ENCODE data around the gene MMP15.
"Not testable (repeated sequence)": the region's sequence is repeated elsewhere in the genome, so short reads cannot be mapped to it uniquely, and the experiment has no call there.

Gene MMP15

DNA sequence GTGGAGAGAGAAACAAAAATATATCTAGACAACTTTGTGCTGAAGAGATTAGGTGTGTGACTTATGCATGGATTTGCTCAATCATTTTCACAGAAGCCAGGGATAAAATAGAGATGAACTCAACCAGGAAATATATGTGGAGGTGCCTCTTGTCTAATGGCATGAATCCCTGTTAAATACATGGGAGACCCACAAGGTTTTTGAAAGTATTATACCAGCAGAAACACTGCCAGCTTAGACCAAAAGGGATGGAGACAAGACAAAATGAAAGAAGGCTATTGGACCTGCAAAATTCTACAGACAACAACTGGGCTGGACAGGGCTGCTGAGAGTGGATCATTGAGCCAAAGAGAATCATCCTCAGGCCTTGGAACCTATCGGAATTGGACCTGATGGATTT lies 51.0 kb downstream of the MMP15 start:
- Histone ChIP-seq H3K36me3 (ENCODE audit: low read depth) (no peaks in the 10 kb centered on the region), H3K4me3 (ENCODE audit: severe bottlenecking) (no peak overlapping the region), H3K9me3 (ENCODE audit: severe bottlenecking) (no peaks in the 10 kb centered on the region), H3K4me1 (ENCODE audit: insufficient read depth, poor library complexity, severe bottlenecking) (no peaks in the 10 kb centered on the region), H3K27ac (ENCODE audit: poor library complexity, severe bottlenecking) (no peak overlapping the region), H3K27me3 (ENCODE audit: insufficient read depth, poor library complexity, severe bottlenecking) (no peaks in the 10 kb centered on the region)
- no peak for DNase-seq (ENCODE audit: low spot score)
- TF ChIP-seq CTCF (IDR thresholded peaks at IDR 0.05; ENCODE audit: poor library complexity, severe bottlenecking), result no peak
- ATAC-seq (ENCODE audit: low read depth), result no peak

DNA sequence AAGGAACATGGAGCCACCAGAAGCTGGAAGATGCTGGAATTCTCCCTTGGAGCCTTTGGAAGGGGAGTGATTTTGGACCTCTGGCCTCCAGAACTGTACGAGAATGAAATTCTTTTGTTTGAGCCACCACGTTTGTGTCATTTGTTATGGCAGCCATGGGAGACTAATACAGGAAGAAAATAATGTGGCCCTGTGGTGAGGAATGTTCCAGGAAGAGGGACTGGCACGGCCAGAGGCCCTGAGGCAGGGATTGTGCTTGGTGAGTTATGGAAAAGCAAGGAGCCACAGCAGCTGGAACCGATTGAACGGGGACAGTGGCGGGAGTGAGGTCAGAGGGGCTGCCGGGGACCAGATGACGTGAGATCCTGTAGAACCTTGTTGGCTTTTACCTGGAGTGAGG lies 52.2 kb downstream of the MMP15 start:
- H3K4me1 ChIP-seq (ENCODE audit: insufficient read depth, poor library complexity, severe bottlenecking), result no peaks in the 10 kb centered on the region
- H3K27ac ChIP-seq (ENCODE audit: poor library complexity, severe bottlenecking), result no peak overlapping the region
- TF ChIP-seq CTCF (IDR thresholded peaks at IDR 0.05; ENCODE audit: poor library complexity, severe bottlenecking), result no peak
- H3K27me3 ChIP-seq (ENCODE audit: insufficient read depth, poor library complexity, severe bottlenecking), result no peaks in the 10 kb centered on the region
- H3K4me3 ChIP-seq (ENCODE audit: severe bottlenecking), result no peak overlapping the region
- no peaks in the 10 kb centered on the region for H3K9me3 ChIP-seq (ENCODE audit: severe bottlenecking)
- no peaks in the 10 kb centered on the region for H3K36me3 ChIP-seq (ENCODE audit: low read depth)
- DNase-seq (ENCODE audit: low spot score) (no peak), ATAC-seq (ENCODE audit: low read depth) (no peak)

DNA sequence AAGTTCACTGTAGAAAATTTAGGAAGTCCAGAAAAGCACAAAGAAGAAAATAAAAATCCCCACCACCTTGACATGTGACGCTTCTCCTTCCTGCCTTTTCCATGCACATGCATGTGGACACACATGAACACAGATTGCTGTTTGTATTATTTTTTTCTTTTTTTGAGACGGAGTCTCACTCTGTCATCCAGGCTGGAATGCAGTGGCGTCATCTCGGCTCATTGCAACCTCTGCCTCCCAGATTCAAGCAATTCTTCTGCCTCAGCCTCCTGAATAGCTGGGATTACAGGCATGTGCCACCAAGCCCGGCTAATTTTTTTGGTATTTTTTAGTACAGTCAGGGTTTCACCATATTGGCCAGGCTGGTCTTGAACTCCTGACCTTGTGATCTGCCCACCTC lies 55.1 kb downstream of the MMP15 start:
- ATAC-seq (ENCODE audit: low read depth); H3K36me3 ChIP-seq (ENCODE audit: low read depth); H3K27ac ChIP-seq (ENCODE audit: poor library complexity, severe bottlenecking); H3K27me3 ChIP-seq (ENCODE audit: insufficient read depth, poor library complexity, severe bottlenecking); H3K4me3 ChIP-seq (ENCODE audit: severe bottlenecking); DNase-seq (ENCODE audit: low spot score); H3K9me3 ChIP-seq (ENCODE audit: severe bottlenecking); H3K4me1 ChIP-seq (ENCODE audit: insufficient read depth, poor library complexity, severe bottlenecking): not testable (repeated sequence)

DNA sequence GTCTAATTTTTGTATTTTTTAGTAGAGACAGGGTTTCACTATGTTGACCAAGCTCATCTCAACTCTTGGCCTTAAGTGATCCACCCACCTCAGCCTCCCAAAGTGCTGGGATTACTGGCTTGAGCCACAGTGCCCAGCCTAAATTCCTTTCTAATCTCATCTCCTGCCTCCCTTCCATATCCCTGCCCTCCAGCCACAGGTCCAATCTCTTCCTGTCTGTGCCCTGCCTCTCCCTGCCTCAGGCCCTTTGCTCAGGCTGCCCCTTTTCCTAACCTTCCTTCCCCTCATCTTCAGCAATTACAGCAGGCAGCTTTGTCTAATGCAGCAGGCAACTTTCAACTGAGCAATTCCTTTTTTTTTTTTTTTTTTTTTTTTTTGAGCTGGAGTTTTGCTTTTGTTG lies 56.8 kb downstream of the MMP15 start:
- no peak overlapping the region for H3K4me3 ChIP-seq (ENCODE audit: severe bottlenecking)
- no peaks in the 10 kb centered on the region for H3K27me3 ChIP-seq (ENCODE audit: insufficient read depth, poor library complexity, severe bottlenecking)
- no peaks in the 10 kb centered on the region for H3K9me3 ChIP-seq (ENCODE audit: severe bottlenecking)
- ATAC-seq (ENCODE audit: low read depth) (no peak), DNase-seq (ENCODE audit: low spot score) (no peak)
- H3K36me3 ChIP-seq (ENCODE audit: low read depth), result no peaks in the 10 kb centered on the region
- H3K27ac ChIP-seq (ENCODE audit: poor library complexity, severe bottlenecking), result no peak overlapping the region
- TF ChIP-seq CTCF (IDR thresholded peaks at IDR 0.05; ENCODE audit: poor library complexity, severe bottlenecking), result no peak
- no peaks in the 10 kb centered on the region for H3K4me1 ChIP-seq (ENCODE audit: insufficient read depth, poor library complexity, severe bottlenecking)

- Histone ChIP-seq H3K4me1 (ENCODE audit: insufficient read depth, poor library complexity, severe bottlenecking) (peaks cover 5% of the 10 kb centered on the region), H3K27ac (ENCODE audit: poor library complexity, severe bottlenecking) (no peak overlapping the region), H3K4me3 (ENCODE audit: severe bottlenecking) (no peak overlapping the region), H3K27me3 (ENCODE audit: insufficient read depth, poor library complexity, severe bottlenecking) (no peaks in the 10 kb centered on the region), H3K36me3 (ENCODE audit: low read depth) (no peaks in the 10 kb centered on the region), H3K9me3 (ENCODE audit: severe bottlenecking) (no peaks in the 10 kb centered on the region)
- DNase-seq (ENCODE audit: low spot score) (no peak), ATAC-seq (ENCODE audit: low read depth) (no peak)
- no peak for TF ChIP-seq CTCF (IDR thresholded peaks at IDR 0.05; ENCODE audit: poor library complexity, severe bottlenecking)
Observed at GRCh38 chr16:58084635-58085034, 59.1 kb downstream of the MMP15 start.

Data from RWPE2 (cell line).